NT2/D1 (cell line): ENCODE measurements around the gene HABP4.

Experiments used
- SUZ12 ChIP-seq: IDR thresholded peaks from 2 replicates; pipeline ENCODE4 v1.6.1; 2011; ENCODE audit not compliant: insufficient read length, insufficient read depth; ENCODE audit errors: extremely low read depth
- YY1 ChIP-seq: IDR thresholded peaks from 2 replicates; pipeline ENCODE4 v1.6.1; 2011; ENCODE audit not compliant: insufficient read length, insufficient read depth

DNA sequence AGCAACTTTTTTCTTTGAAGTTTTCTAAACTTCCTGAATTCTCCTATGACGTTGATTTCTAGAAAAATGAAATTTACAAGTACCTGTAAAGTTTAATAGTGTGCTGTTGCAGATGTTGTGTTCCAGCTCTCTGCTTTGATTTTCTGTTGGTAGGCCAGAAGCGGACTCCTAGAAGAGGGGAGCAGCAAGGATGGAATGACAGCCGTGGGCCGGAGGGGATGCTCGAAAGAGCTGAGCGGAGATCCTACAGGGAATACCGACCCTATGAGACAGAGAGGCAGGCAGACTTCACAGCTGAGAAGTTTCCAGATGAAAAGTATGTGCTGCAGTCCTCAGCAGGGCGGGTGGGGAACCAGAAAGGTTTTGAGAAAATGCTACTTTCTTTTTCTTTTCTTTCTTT lies 8.3 kb downstream of the HABP4 start:
- no peak for TF ChIP-seq YY1
- no peak for TF ChIP-seq SUZ12
